ENCODE data around the gene GOSR1. TPM values are rescaled to one million over a fixed set of nuclear protein-coding genes. Genes with fewer than 3 reads are reported as not detected.
A peak's percentile ranks its signal among the peaks of the same experiment; 100 is the strongest.

GOSR1 gene
- total RNA-seq = 10 to 100 TPM; 50.8 to 57.3 TPM
- 30.3 TPM for polyA plus RNA-seq (2013, experiment 1 of 2)
- 27.3 TPM for polyA plus RNA-seq (2013, experiment 2 of 2)
- long read RNA-seq, experiment 1, full-length matches to known transcripts = 4 of 16 reads
- long read RNA-seq, experiment 1, partial matches to known transcripts = 1 of 16 reads
- long read RNA-seq, experiment 1, other reads (novel, unspliced or antisense) = 11 of 16 reads
- long read RNA-seq, experiment 2, full-length matches to known transcripts = 94 of 121 reads
- long read RNA-seq, experiment 2, partial matches to known transcripts = 7 of 121 reads
- long read RNA-seq, experiment 2, other reads (novel, unspliced or antisense) = 20 of 121 reads
- long read RNA-seq, experiment 3, full-length matches to known transcripts = 18 of 44 reads
- long read RNA-seq, experiment 3, partial matches to known transcripts = 3 of 44 reads
- long read RNA-seq, experiment 3, other reads (novel, unspliced or antisense) = 23 of 44 reads
- long read RNA-seq, experiment 4, full-length matches to known transcripts = 30 of 36 reads
- long read RNA-seq, experiment 4, partial matches to known transcripts = 0 of 36 reads
- long read RNA-seq, experiment 4, other reads (novel, unspliced or antisense) = 6 of 36 reads

DNA sequence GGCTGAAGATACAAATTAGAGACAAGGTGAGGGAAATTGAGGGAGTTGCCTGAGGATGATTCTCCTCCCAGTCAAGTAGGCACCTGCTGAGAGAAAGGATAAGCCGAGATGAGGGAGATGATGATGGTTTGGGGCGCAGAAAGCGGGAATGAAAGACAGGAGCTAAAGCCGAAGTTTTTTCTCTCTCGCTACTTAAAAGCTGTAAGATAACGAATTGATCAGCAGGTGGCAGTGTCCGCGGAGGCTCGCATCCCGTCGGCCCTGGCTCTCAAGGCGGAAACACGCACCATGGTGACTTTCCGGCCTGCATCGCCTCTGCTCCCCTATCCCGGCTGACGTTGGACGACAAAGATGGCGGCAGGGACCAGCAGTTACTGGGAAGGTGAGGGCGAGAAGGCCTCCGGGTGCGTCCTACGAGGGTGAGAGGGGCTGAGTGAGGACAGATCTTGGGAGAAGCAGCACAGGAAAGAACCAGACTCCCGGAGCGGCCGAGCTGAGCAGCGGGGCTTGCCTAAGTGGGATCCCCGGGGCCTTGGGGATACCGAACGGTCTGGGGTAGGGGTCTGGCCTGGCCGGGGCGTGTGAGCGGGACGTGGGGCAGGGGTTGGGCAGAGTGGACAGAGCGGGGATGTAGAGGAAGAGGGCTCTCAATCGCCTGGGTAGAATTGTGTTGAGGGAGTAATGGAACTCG, at the start of gene GOSR1:
GOSR1 (plus strand) TSS at position 326 of the 691 bp plus-strand sequence; CDS start at position 352, 26 bp downstream.
- peak within 1 kb of the TSS; percentile 99 for H3K27ac Mint-ChIP-seq
- 2 to 4% methylated on average over 23 to 37 of the region's 37 CpGs for WGBS, 2 experiments (ENCODE audit: insufficient coverage in 1 of 2, insufficient read length in 1 of 2)
- no peaks in the 10 kb centered on the region for H3K27me3 ChIP-seq (ENCODE audit: control insufficient read depth, insufficient read depth, low read length, poor library complexity, severe bottlenecking)
- no peaks in the 10 kb centered on the region for H3K9me3 ChIP-seq (ENCODE audit: control insufficient read depth, low read length)
- no peaks in the 10 kb centered on the region for H3K27me3 Mint-ChIP-seq (ENCODE audit: insufficient read depth)
- H3K36me3 ChIP-seq (ENCODE audit: control insufficient read depth, insufficient read depth, low read length) = peaks cover 30% of the 10 kb centered on the region
- peak within 1 kb of the TSS; percentile 92 for H3K9ac ChIP-seq (ENCODE audit: extremely low read depth, low read length, poor library complexity, severe bottlenecking)
- peak within 1 kb of the TSS; percentile 99 for H3K4me3 Mint-ChIP-seq
- peaks cover 21% of the 10 kb centered on the region for H3K36me3 Mint-ChIP-seq (ENCODE audit: low read depth)
- peak within 1 kb of the TSS; percentile 89 for H3K4me3 ChIP-seq (ENCODE audit: low read length)
- no peaks in the 10 kb centered on the region for H3K9me3 Mint-ChIP-seq
- no peaks in the 10 kb centered on the region for H3K4me1 ChIP-seq (ENCODE audit: control insufficient read depth, insufficient read depth, low read length)
- H3K27ac ChIP-seq (ENCODE audit: low read depth, low read length) = peak within 1 kb of the TSS; percentile 48
- peaks cover 14% of the 10 kb centered on the region for H3K4me1 Mint-ChIP-seq
- peak; percentile 99 for DNase-seq
- TF ChIP-seq CTCF (conservative IDR thresholded peaks at IDR 0.05) = peak; percentile 86

- H3K9me3 ChIP-seq (ENCODE audit: control insufficient read depth, low read length) = no peaks in the 10 kb centered on the region
- H3K4me1 Mint-ChIP-seq = peaks cover 19% of the 10 kb centered on the region
- no peak overlapping the region for H3K9ac ChIP-seq (ENCODE audit: extremely low read depth, low read length, poor library complexity, severe bottlenecking)
- no peak overlapping the region for H3K27ac ChIP-seq (ENCODE audit: low read depth, low read length)
- H3K36me3 ChIP-seq (ENCODE audit: control insufficient read depth, insufficient read depth, low read length) = peaks cover 63% of the 10 kb centered on the region
- no peak overlapping the region for H3K4me3 Mint-ChIP-seq
- H3K27me3 Mint-ChIP-seq (ENCODE audit: insufficient read depth) = no peaks in the 10 kb centered on the region
- no peak for DNase-seq
- H3K36me3 Mint-ChIP-seq (ENCODE audit: low read depth) = peaks cover 62% of the 10 kb centered on the region
- no peaks in the 10 kb centered on the region for H3K9me3 Mint-ChIP-seq
- H3K27ac Mint-ChIP-seq = no peak overlapping the region
- H3K4me1 ChIP-seq (ENCODE audit: control insufficient read depth, insufficient read depth, low read length) = no peaks in the 10 kb centered on the region
- H3K4me3 ChIP-seq (ENCODE audit: low read length) = no peak overlapping the region
- no peak for TF ChIP-seq CTCF (conservative IDR thresholded peaks at IDR 0.05)
- no peaks in the 10 kb centered on the region for H3K27me3 ChIP-seq (ENCODE audit: control insufficient read depth, insufficient read depth, low read length, poor library complexity, severe bottlenecking)
- WGBS, 2 experiments (ENCODE audit: insufficient coverage in 1 of 2, insufficient read length in 1 of 2) = 93 to 100% methylated on average over 1 of the region's 1 CpG
Observed at GRCh38 chr17:30427611-30428010, 49.6 kb upstream of the GOSR1 start.

- no peak for TF ChIP-seq CTCF (conservative IDR thresholded peaks at IDR 0.05)
- Mint-ChIP-seq H3K27me3 (ENCODE audit: insufficient read depth) (no peaks in the 10 kb centered on the region), H3K27ac (no peak overlapping the region), H3K4me3 (no peak overlapping the region), H3K4me1 (peaks cover 13% of the 10 kb centered on the region), H3K9me3 (no peaks in the 10 kb centered on the region), H3K36me3 (ENCODE audit: low read depth) (peaks cover 65% of the 10 kb centered on the region)
- H3K27ac ChIP-seq (ENCODE audit: low read depth, low read length) = no peak overlapping the region
- H3K27me3 ChIP-seq (ENCODE audit: control insufficient read depth, insufficient read depth, low read length, poor library complexity, severe bottlenecking) = no peaks in the 10 kb centered on the region
- 88 to 100% methylated on average over 1 of the region's 1 CpG for WGBS, 2 experiments (ENCODE audit: insufficient coverage in 1 of 2, insufficient read length in 1 of 2)
- H3K9ac ChIP-seq (ENCODE audit: extremely low read depth, low read length, poor library complexity, severe bottlenecking) = no peak overlapping the region
- H3K9me3 ChIP-seq (ENCODE audit: control insufficient read depth, low read length) = no peaks in the 10 kb centered on the region
- DNase-seq = no peak
- H3K36me3 ChIP-seq (ENCODE audit: control insufficient read depth, insufficient read depth, low read length) = peaks cover 58% of the 10 kb centered on the region
- no peak overlapping the region for H3K4me3 ChIP-seq (ENCODE audit: low read length)
- no peaks in the 10 kb centered on the region for H3K4me1 ChIP-seq (ENCODE audit: control insufficient read depth, insufficient read depth, low read length)
Observed at GRCh38 chr17:30429155-30429554, 48.1 kb upstream of the GOSR1 start.

Data from endodermal cell (in vitro differentiated cells).